CD14-positive monocyte (primary cell): Measurements from ENCODE around the gene KIAA1549. TPM values are rescaled to one million over a fixed set of nuclear protein-coding genes. Genes with fewer than 3 reads are reported as not detected.

Experiments
- DNase-seq, 3 donors: peaks; one replicate each; pipeline ENCODE4 v3.0.0-alpha.2; 2011 to 2022
- H2AFZ ChIP-seq: 2 replicates; pipeline ENCODE4 v1.6.0; 2012; ENCODE audit warnings: mild to moderate bottlenecking, low read depth, low read length, inconsistent platforms; ENCODE audit not compliant: insufficient read depth, poor library complexity, severe bottlenecking
- H3K27ac ChIP-seq, 2 donors: 1 replicate in 1 of 2; 2 replicates in 1 of 2; pipeline ENCODE4 v1.5.1; 2012 to 2013; ENCODE audit warnings: low read length in 2 of 2, control low read depth in 1 of 2, inconsistent platforms in 1 of 2, low read depth in 1 of 2, mild to moderate bottlenecking in 1 of 2
- H3K27me3 ChIP-seq, 2 donors: one replicate each; pipeline versions ENCODE4 v1.6.0 to v1.6.1; 2011 to 2013; ENCODE audit warnings: low read length in 2 of 2; ENCODE audit not compliant: control insufficient read depth in 2 of 2, insufficient read depth in 2 of 2
- H3K36me3 ChIP-seq, 2 donors: replicated peaks in 1 of 2; 1 replicate in 1 of 2; 2 replicates in 1 of 2; pipeline versions ENCODE4 v1.5.1 to v1.6.1; 2012 to 2013; ENCODE audit warnings: low read length in 2 of 2, control low read depth in 1 of 2, inconsistent platforms in 1 of 2, mild to moderate bottlenecking in 1 of 2; ENCODE audit not compliant: insufficient read depth in 2 of 2, control insufficient read depth in 1 of 2
- H3K4me1 ChIP-seq, 2 donors: 1 replicate in 1 of 2; 2 replicates in 1 of 2; pipeline versions ENCODE4 v1.5.1 to v1.6.1; 2012 to 2013; ENCODE audit warnings: low read length in 2 of 2, control low read depth in 1 of 2, inconsistent platforms in 1 of 2, mild to moderate bottlenecking in 1 of 2, moderate library complexity in 1 of 2; ENCODE audit not compliant: insufficient read depth in 2 of 2, control insufficient read depth in 1 of 2
- H3K4me2 ChIP-seq: replicated peaks from 2 replicates; pipeline ENCODE3; 2012; ENCODE audit warnings: low read length, moderate library complexity, mild to moderate bottlenecking; ENCODE audit not compliant: poor library complexity, severe bottlenecking; ENCODE audit errors: extremely low read depth
- H3K4me3 ChIP-seq, 3 experiments: fragments of 200-600 bp in 1 of 3; sonication (generic) in 1 of 3; replicated peaks in 1 of 3; 1 replicate in 2 of 3; 2 replicates in 1 of 3; pipeline ENCODE4 v1.5.1; 2011 to 2013; ENCODE audit warnings: low read length in 3 of 3, mild to moderate bottlenecking in 3 of 3, control low read depth in 2 of 3, low read depth in 2 of 3, inconsistent platforms in 1 of 3, moderate library complexity in 1 of 3
- H3K79me2 ChIP-seq: 2 replicates; pipeline ENCODE4 v1.6.0; 2012; ENCODE audit warnings: mild to moderate bottlenecking, control low read depth, inconsistent platforms, low read length, moderate library complexity; ENCODE audit not compliant: insufficient read depth
- H3K9ac ChIP-seq: 2 replicates; pipeline ENCODE4 v1.6.0; 2017; ENCODE audit warnings: low read length, mild to moderate bottlenecking; ENCODE audit not compliant: insufficient read depth, poor library complexity, severe bottlenecking
- H3K9me3 ChIP-seq, 2 donors: replicated peaks in 1 of 2; 1 replicate in 1 of 2; 2 replicates in 1 of 2; pipeline versions ENCODE4 v1.5.1 to v1.6.1; 2012 to 2013; ENCODE audit warnings: low read length in 2 of 2, control low read depth in 1 of 2; ENCODE audit not compliant: control insufficient read depth in 1 of 2, insufficient read depth in 1 of 2
- H4K20me1 ChIP-seq: 2 replicates; pipeline ENCODE4 v1.6.0; 2012; ENCODE audit warnings: mild to moderate bottlenecking, low read length, control low read depth, moderate library complexity; ENCODE audit not compliant: insufficient read depth
- H3K27ac Mint-ChIP-seq, 7 donors: one replicate each; pipeline ENCODE4 v1.8.0; 2020; ENCODE audit warnings: mild to moderate bottlenecking in 7 of 7, mixed read lengths in 7 of 7, moderate library complexity in 6 of 7, inconsistent platforms in 2 of 7
- H3K27me3 Mint-ChIP-seq, 3 donors: one replicate each; pipeline ENCODE4 v1.8.0; 2021 to 2022; ENCODE audit warnings: low read depth in 3 of 3, mild to moderate bottlenecking in 3 of 3, mixed read lengths in 3 of 3, moderate library complexity in 3 of 3, inconsistent platforms in 1 of 3
- H3K36me3 Mint-ChIP-seq, 2 donors: one replicate each; pipeline ENCODE4 v1.8.0; 2020; ENCODE audit warnings: mixed read lengths in 2 of 2, inconsistent platforms in 1 of 2, mild to moderate bottlenecking in 1 of 2
- H3K4me1 Mint-ChIP-seq: one replicate; pipeline ENCODE4 v1.8.0; 2020; ENCODE audit warnings: mild to moderate bottlenecking, mixed read lengths
- H3K4me3 Mint-ChIP-seq, 2 donors: one replicate each; pipeline ENCODE4 v1.8.0; 2020; ENCODE audit warnings: mild to moderate bottlenecking in 2 of 2, mixed read lengths in 2 of 2, moderate library complexity in 1 of 2
- H3K9me3 Mint-ChIP-seq, 7 donors: one replicate each; pipeline ENCODE4 v1.8.0; 2020 to 2022; ENCODE audit warnings: mixed read lengths in 7 of 7, mild to moderate bottlenecking in 6 of 7, moderate library complexity in 6 of 7, inconsistent platforms in 2 of 7
- WGBS: methylation state at CpG from one replicate; pipeline ENCODE4 v1.1.5; 2013; ENCODE audit warnings: missing lambda C conversion rate; ENCODE audit not compliant: insufficient coverage; 5-methylcytosine and 5-hydroxymethylcytosine counted together
- intact Hi-C, 2 donors: fragments of 100-400 bp; cut with micrococcal nuclease; formaldehyde crosslinking; loops; one replicate each; pipeline versions ENCODE4 v1.15.0 to v1.15.1; 2023
- polyA plus RNA-seq, 3 donors: library from polyadenylated mRNA; depleted of rRNA in 1 of 3; unstranded in 2 of 3; stranded (reverse) in 1 of 3; fragments of 300-500 nt in 2 of 3; fragments of >200 nt in 1 of 3; fragmentation: Illumina TruSeq in 2 of 3; gene quantifications; 1 replicate in 2 of 3; 2 replicates in 1 of 3; pipeline ENCODE4 v1.2.3, GENCODE V29; 2012 to 2021
- TF ChIP-seq, protein P1 (sequence below): fragments of 200-600 bp; IDR thresholded peaks from one replicate; pipeline ENCODE4 v1.8.0; 2022; ENCODE audit warnings: antibody characterized with exemption, mild to moderate bottlenecking

KIAA1549 gene
- polyA plus RNA-seq, 3 donors = 0.03 TPM; not detected in 1

DNA sequence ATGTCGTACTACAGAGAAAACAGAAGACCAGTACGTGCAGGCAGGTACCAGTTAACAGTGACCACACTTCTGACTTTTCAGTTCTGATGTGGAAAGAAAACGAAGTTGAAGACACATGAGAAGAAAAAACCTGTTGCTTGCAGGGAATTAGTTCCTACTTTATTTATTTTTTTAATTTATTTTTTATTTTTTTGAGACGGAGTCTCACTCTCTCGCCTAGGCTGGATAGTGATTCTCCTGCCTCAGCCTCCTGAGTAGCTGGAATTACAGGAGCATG lies 109.4 kb downstream of the KIAA1549 start:
- DNase-seq = no peak
- no peak overlapping the region for H3K4me3 ChIP-seq
- WGBS = no CpG with 5 or more reads among the region's 5 CpGs
- H4K20me1 ChIP-seq = no peaks in the 10 kb centered on the region
- H3K4me2 ChIP-seq = no peak overlapping the region
- no peaks in the 10 kb centered on the region for H3K9me3 ChIP-seq
- no peaks in the 10 kb centered on the region for H3K36me3 Mint-ChIP-seq
- no peak overlapping the region for H3K27ac Mint-ChIP-seq
- TF ChIP-seq, protein P1, sequence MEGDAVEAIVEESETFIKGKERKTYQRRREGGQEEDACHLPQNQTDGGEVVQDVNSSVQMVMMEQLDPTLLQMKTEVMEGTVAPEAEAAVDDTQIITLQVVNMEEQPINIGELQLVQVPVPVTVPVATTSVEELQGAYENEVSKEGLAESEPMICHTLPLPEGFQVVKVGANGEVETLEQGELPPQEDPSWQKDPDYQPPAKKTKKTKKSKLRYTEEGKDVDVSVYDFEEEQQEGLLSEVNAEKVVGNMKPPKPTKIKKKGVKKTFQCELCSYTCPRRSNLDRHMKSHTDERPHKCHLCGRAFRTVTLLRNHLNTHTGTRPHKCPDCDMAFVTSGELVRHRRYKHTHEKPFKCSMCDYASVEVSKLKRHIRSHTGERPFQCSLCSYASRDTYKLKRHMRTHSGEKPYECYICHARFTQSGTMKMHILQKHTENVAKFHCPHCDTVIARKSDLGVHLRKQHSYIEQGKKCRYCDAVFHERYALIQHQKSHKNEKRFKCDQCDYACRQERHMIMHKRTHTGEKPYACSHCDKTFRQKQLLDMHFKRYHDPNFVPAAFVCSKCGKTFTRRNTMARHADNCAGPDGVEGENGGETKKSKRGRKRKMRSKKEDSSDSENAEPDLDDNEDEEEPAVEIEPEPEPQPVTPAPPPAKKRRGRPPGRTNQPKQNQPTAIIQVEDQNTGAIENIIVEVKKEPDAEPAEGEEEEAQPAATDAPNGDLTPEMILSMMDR = no peak
- H3K27me3 Mint-ChIP-seq = no peaks in the 10 kb centered on the region
- no peaks in the 10 kb centered on the region for H3K36me3 ChIP-seq
- H3K4me1 Mint-ChIP-seq = no peaks in the 10 kb centered on the region
- H3K9ac ChIP-seq = no peak overlapping the region
- no peak overlapping the region for H2AFZ ChIP-seq
- H3K9me3 Mint-ChIP-seq = no peaks in the 10 kb centered on the region
- intact Hi-C loops = no loop called here
- H3K27me3 ChIP-seq = no peaks in the 10 kb centered on the region
- no peaks in the 10 kb centered on the region for H3K79me2 ChIP-seq
- no peaks in the 10 kb centered on the region for H3K4me1 ChIP-seq
- H3K4me3 Mint-ChIP-seq = no peak overlapping the region
- no peak overlapping the region for H3K27ac ChIP-seq

DNA sequence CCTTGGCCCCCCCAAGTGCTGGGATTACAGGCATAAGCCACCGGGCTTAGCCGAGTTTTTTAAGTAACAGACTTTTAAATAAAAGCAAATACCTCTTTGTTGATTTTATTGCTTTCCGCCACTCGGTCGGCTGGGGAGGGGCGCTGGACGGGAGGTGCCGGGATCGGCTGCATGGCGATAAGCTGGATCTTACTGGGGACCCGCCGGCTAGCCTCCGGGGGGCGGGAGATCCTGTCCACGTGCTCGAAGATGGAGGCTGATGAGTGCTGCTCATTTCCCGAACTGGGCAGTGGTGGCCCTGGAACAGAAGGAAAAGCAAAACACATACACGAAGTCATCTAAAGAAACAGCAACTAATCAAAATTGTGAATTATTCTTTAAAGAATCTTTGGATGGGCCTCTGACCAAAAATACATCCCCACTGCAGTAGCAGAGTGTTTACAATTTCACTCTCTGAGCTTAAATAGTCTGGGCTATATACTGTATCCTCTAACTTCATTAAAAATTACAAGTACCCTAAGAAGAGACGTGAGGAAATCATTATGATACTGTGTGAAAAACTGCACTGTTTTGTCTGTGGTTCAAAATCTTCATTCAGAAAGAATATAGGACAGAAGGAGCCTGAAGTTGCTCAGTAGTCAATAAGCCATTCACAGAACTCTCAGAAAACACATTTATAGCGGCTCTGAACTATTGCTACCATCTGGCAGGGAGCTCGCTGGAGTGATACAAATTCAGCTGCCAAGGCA lies 110.0 kb downstream of the KIAA1549 start:
- 96% methylated on average over 12 of the region's 21 CpGs for WGBS
- DNase-seq = no peak
- Histone ChIP-seq H4K20me1 (no peaks in the 10 kb centered on the region), H3K36me3 (no peaks in the 10 kb centered on the region), H3K79me2 (no peaks in the 10 kb centered on the region), H2AFZ (no peak overlapping the region), H3K27ac (no peak overlapping the region), H3K27me3 (no peaks in the 10 kb centered on the region), H3K4me1 (no peaks in the 10 kb centered on the region), H3K9me3 (no peaks in the 10 kb centered on the region), H3K4me3 (no peak overlapping the region), H3K4me2 (no peak overlapping the region), H3K9ac (no peak overlapping the region)
- Mint-ChIP-seq H3K4me1 (no peaks in the 10 kb centered on the region), H3K9me3 (no peaks in the 10 kb centered on the region), H3K27ac (no peak overlapping the region), H3K4me3 (no peak overlapping the region), H3K36me3 (no peaks in the 10 kb centered on the region), H3K27me3 (no peaks in the 10 kb centered on the region)
- intact Hi-C loops = no loop called here
- TF ChIP-seq, protein P1 = no peak
